ENCODE results near the gene TBC1D1.

- TF ChIP-seq POLR2A (IDR thresholded peaks at IDR 0.05) = no peak
- TF ChIP-seq CTCF (IDR thresholded peaks at IDR 0.05) = no peak
Observed at GRCh38 chr4:37924946-37925345, 34.1 kb downstream of the TBC1D1 start.

All from prostate gland (tissue), 2 donors.